ENCODE measurements around the gene PRR36. TPM values are rescaled to one million over a fixed set of nuclear protein-coding genes. Genes with fewer than 3 reads are reported as not detected.

PRR36 gene
- polyA plus RNA-seq, 2 of the 4 experiments (the other 2 are of a cell fraction): 0.04 to 0.35 TPM

DNA sequence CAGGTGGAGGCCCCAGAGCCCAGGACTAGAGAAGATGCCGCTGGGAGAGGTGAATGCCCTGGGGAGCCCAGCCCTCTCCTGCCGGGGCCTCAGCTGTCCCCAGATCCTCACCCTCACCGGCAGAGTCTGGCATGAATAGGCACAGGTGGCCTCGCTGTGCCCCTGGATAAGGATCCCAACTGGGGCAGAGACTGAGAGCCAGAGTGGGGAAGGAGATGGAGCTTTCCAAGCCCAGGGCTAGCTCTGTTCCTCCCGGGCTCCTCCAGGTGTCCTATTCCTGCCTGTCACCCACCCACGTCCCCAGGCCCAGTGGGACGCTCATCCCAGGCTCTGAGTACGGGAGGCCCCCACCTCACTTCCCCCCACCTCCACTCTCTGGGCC, 16.5 kb downstream of the PRR36 start:
- Histone ChIP-seq H3K4me1 (peaks cover 7% of the 10 kb centered on the region; the same call in 1 of the 3 replicates), H3K4me2 (no peak overlapping the region), H3K9me3 (no peaks in the 10 kb centered on the region), H3K27ac (no peak overlapping the region), H3K4me3 (no peak overlapping the region)
- 86% methylated on average over 4 of the region's 8 CpGs for WGBS (ENCODE audit: missing lambda C conversion rate)
- FAIRE-seq: no peak
- ATAC-seq: no peak
- TF ChIP-seq NFE2L2 (conservative IDR thresholded peaks at IDR 0.05; ENCODE audit: low read length) (no peak), ESRRA (IDR thresholded peaks at IDR 0.05; ENCODE audit: borderline replicate concordance, low read length) (no peak), ZFP36 (IDR thresholded peaks at IDR 0.05; ENCODE audit: borderline replicate concordance, partially characterized antibody) (no peak), JUN (IDR thresholded peaks at IDR 0.05) (no peak), EHMT2 (IDR thresholded peaks at IDR 0.05; ENCODE audit: low read depth) (no peak), EHF (CRISPR knock-in tag; IDR thresholded peaks at IDR 0.05) (no peak), HOXB13 (CRISPR knock-in tag; IDR thresholded peaks at IDR 0.05; ENCODE audit: low read depth) (no peak), PHF8 (IDR thresholded peaks at IDR 0.05; ENCODE audit: borderline replicate concordance, low read depth) (no peak), MAFK (IDR thresholded peaks at IDR 0.05; ENCODE audit: partially characterized antibody) (no peak), RARB (CRISPR knock-in tag; IDR thresholded peaks at IDR 0.05) (no peak), JUNB (IDR thresholded peaks at IDR 0.05) (no peak), NR3C1 (IDR thresholded peaks at IDR 0.05) (no peak)
- TF ChIP-seq, protein P1, sequence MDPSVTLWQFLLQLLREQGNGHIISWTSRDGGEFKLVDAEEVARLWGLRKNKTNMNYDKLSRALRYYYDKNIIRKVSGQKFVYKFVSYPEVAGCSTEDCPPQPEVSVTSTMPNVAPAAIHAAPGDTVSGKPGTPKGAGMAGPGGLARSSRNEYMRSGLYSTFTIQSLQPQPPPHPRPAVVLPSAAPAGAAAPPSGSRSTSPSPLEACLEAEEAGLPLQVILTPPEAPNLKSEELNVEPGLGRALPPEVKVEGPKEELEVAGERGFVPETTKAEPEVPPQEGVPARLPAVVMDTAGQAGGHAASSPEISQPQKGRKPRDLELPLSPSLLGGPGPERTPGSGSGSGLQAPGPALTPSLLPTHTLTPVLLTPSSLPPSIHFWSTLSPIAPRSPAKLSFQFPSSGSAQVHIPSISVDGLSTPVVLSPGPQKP (IDR thresholded peaks at IDR 0.05; ENCODE audit: low read depth, low read length): no peak
- TF ChIP-seq, protein P2, sequence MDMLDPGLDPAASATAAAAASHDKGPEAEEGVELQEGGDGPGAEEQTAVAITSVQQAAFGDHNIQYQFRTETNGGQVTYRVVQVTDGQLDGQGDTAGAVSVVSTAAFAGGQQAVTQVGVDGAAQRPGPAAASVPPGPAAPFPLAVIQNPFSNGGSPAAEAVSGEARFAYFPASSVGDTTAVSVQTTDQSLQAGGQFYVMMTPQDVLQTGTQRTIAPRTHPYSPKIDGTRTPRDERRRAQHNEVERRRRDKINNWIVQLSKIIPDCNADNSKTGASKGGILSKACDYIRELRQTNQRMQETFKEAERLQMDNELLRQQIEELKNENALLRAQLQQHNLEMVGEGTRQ (IDR thresholded peaks at IDR 0.05): no peak
- TF ChIP-seq, protein P3, sequence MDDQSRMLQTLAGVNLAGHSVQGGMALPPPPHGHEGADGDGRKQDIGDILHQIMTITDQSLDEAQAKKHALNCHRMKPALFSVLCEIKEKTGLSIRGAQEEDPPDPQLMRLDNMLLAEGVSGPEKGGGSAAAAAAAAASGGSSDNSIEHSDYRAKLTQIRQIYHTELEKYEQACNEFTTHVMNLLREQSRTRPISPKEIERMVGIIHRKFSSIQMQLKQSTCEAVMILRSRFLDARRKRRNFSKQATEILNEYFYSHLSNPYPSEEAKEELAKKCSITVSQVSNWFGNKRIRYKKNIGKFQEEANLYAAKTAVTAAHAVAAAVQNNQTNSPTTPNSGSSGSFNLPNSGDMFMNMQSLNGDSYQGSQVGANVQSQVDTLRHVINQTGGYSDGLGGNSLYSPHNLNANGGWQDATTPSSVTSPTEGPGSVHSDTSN (IDR thresholded peaks at IDR 0.05): no peak
- TF ChIP-seq, protein P4, sequence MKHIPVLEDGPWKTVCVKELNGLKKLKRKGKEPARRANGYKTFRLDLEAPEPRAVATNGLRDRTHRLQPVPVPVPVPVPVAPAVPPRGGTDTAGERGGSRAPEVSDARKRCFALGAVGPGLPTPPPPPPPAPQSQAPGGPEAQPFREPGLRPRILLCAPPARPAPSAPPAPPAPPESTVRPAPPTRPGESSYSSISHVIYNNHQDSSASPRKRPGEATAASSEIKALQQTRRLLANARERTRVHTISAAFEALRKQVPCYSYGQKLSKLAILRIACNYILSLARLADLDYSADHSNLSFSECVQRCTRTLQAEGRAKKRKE (CRISPR knock-in tag; IDR thresholded peaks at IDR 0.05; ENCODE audit: low read depth): no peak
- TF ChIP-seq, protein P5, sequence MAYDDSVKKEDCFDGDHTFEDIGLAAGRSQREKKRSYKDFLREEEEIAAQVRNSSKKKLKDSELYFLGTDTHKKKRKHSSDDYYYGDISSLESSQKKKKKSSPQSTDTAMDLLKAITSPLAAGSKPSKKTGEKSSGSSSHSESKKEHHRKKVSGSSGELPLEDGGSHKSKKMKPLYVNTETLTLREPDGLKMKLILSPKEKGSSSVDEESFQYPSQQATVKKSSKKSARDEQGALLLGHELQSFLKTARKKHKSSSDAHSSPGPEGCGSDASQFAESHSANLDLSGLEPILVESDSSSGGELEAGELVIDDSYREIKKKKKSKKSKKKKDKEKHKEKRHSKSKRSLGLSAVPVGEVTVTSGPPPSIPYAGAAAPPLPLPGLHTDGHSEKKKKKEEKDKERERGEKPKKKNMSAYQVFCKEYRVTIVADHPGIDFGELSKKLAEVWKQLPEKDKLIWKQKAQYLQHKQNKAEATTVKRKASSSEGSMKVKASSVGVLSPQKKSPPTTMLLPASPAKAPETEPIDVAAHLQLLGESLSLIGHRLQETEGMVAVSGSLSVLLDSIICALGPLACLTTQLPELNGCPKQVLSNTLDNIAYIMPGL (CRISPR knock-in tag; IDR thresholded peaks at IDR 0.05; ENCODE audit: borderline replicate concordance): no peak
- TF ChIP-seq, protein P6, sequence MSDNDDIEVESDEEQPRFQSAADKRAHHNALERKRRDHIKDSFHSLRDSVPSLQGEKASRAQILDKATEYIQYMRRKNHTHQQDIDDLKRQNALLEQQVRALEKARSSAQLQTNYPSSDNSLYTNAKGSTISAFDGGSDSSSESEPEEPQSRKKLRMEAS (IDR thresholded peaks at IDR 0.05): no peak
- no peak for DNase-seq (ENCODE audit: low read depth in 1 of 2, low spot score in 1 of 2)
- POLR2A ChIA-PET: no interaction called here
- CTCF ChIA-PET: interaction anchor here (0.9 to 5.2 kb wide), 3 partner anchors 11 to 113 kb away, joined by 3 to 25 read pairs (median 3); no protein-coding TSS in a partner anchor

DNA sequence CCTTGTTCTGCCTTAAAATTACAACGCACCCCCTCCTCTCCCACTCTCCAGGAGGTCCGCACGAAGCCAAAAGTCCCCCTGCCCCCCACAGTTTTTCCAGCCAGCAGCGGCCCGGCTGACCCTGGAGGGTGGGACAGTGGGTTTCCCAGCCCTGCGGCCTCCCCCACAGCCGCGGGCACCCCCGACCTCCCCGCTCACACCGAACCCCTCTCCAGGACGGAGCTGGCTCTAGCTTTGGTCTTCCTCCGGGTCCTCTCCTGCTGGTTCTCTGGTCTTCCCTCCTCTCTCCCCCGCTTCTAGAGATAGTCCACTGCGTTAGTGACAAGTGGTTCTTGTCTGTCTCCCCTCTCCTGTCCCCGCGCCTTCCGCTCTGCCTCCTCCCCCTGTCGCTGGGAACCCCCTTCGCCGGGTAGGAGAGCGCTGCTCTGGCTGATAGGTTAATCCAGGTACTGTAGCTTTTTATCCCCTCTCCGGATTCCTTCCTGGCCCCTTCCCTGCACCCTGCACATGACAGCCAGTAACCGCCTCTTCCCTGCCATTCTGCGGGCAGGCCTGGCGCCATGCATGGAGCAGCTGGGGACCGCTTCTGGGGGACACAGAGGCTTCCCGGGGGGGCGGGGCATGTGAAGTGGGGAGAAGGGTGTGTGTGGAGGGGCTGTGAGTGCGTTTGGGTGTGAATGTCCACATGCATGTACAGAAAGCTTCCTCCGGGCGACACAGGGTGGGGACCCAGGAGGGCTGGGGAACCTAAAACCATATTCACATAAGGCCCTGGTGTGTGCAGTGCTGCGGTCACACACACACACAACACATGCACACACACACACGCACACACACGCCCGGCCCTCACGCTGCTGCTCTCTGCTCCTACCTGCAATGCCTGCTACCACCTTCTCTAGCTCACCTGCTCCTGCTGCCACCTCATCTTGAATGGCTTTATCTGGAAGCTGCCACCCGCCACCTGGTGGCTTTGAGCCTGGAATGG, 17.2 kb downstream of the PRR36 start:
- WGBS (ENCODE audit: missing lambda C conversion rate): 86% methylated on average over 25 of the region's 38 CpGs
- no peak for TF ChIP-seq MAFK (IDR thresholded peaks at IDR 0.05; ENCODE audit: partially characterized antibody)
- no peak for TF ChIP-seq MAZ (IDR thresholded peaks at IDR 0.05; ENCODE audit: borderline replicate concordance, low read depth, low read length)
- TF ChIP-seq KDM1A (IDR thresholded peaks at IDR 0.05; ENCODE audit: low read depth): no peak
- no peak for TF ChIP-seq RFX5 (IDR thresholded peaks at IDR 0.05)
- TF ChIP-seq JUN (IDR thresholded peaks at IDR 0.05): no peak
- TF ChIP-seq, protein P7, sequence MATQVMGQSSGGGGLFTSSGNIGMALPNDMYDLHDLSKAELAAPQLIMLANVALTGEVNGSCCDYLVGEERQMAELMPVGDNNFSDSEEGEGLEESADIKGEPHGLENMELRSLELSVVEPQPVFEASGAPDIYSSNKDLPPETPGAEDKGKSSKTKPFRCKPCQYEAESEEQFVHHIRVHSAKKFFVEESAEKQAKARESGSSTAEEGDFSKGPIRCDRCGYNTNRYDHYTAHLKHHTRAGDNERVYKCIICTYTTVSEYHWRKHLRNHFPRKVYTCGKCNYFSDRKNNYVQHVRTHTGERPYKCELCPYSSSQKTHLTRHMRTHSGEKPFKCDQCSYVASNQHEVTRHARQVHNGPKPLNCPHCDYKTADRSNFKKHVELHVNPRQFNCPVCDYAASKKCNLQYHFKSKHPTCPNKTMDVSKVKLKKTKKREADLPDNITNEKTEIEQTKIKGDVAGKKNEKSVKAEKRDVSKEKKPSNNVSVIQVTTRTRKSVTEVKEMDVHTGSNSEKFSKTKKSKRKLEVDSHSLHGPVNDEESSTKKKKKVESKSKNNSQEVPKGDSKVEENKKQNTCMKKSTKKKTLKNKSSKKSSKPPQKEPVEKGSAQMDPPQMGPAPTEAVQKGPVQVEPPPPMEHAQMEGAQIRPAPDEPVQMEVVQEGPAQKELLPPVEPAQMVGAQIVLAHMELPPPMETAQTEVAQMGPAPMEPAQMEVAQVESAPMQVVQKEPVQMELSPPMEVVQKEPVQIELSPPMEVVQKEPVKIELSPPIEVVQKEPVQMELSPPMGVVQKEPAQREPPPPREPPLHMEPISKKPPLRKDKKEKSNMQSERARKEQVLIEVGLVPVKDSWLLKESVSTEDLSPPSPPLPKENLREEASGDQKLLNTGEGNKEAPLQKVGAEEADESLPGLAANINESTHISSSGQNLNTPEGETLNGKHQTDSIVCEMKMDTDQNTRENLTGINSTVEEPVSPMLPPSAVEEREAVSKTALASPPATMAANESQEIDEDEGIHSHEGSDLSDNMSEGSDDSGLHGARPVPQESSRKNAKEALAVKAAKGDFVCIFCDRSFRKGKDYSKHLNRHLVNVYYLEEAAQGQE (IDR thresholded peaks at IDR 0.05): no peak
- no peak for TF ChIP-seq EHF (CRISPR knock-in tag; IDR thresholded peaks at IDR 0.05)
- no peak for TF ChIP-seq POLR2AphosphoS2 (conservative IDR thresholded peaks at IDR 0.05; ENCODE audit: low read length)
- TF ChIP-seq NPAS2 (CRISPR knock-in tag; IDR thresholded peaks at IDR 0.05; ENCODE audit: borderline replicate concordance): no peak
- TF ChIP-seq TP53 (CRISPR knock-in tag; IDR thresholded peaks at IDR 0.05): no peak
- no peak for TF ChIP-seq RARB (CRISPR knock-in tag; IDR thresholded peaks at IDR 0.05)

More for the DNA sequence above, 17.2 kb downstream of the PRR36 start:
- ChIA-PET CTCF (interaction anchor here (0.9 to 5.2 kb wide), 3 partner anchors 12 to 114 kb away, joined by 3 to 25 read pairs (median 3); no protein-coding TSS in a partner anchor), POLR2A (no interaction called here)
- no peak overlapping the region for H3K27ac ChIP-seq
- H3K4me3 ChIP-seq: no peak overlapping the region
- FAIRE-seq (no peak), DNase-seq (ENCODE audit: low read depth in 1 of 2, low spot score in 1 of 2) (no peak), ATAC-seq (no peak)
- H3K9me3 ChIP-seq: no peaks in the 10 kb centered on the region
- peaks cover 5% of the 10 kb centered on the region; the same call in 1 of the 3 replicates for H3K4me1 ChIP-seq
- no peak overlapping the region for H3K4me2 ChIP-seq
